Retinal pigment epithelial cell (primary cell): ENCODE data around the gene PCNT.
"Not testable (repeated sequence)": the region's sequence is repeated elsewhere in the genome, so short reads cannot be mapped to it uniquely, and the experiment has no call there.

ENCODE experiments used
- DNase-seq: peaks from one replicate; pipeline ENCODE4 v3.0.0-alpha.2; 2010; ENCODE audit warnings: low read depth
- H3K4me3 ChIP-seq: 2 replicates; pipeline ENCODE4 v1.5.1; 2011; ENCODE audit warnings: mild to moderate bottlenecking, low read length, control low read depth, moderate library complexity
- CTCF ChIP-seq: conservative IDR thresholded peaks from 2 replicates; pipeline ENCODE4 v1.5.1; 2011; ENCODE audit warnings: low read depth, low read length, control low read depth, inconsistent platforms

The PCNT gene

DNA sequence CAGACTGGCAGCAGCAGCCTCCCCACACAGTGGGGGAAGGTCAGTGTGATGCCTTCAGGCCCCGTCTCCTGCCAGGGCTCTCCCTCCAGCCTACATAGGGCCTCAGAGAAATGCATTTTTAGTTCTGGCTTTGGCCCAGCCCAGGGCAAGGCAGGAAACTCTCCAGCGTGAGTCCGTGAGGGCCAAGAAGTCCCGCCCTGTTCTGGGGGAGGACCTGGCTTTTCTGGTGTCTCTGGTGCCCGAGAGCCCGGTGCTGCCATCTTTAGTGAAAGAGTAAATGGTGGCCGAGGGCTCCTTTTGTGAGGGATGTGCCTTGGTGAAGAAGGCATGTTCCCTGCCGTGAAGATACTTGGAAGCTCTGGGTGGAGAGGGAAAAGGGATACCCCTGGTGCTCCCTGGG lies 120.0 kb downstream of the PCNT start:
- no peak overlapping the region for H3K4me3 ChIP-seq
- no peak for TF ChIP-seq CTCF
- no peak for DNase-seq

DNA sequence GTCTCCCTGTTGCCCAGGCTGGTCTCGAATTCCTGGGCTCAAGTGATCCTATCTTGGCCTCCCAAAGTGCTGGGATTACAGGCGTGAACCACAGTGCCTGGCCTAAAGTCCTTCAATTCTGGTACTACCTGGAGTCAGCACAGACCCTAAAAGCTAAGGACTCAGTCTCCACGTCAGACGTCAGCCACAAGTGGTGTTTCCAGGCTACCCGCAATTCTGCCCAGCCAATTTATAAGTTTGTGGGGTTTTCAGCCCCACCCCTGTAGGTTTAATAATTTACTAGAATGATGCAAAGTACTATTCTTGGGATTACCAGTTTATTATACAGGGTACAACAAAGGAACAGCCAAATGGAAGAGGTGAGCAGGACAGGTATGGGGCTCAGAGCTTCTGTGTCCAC lies 124.2 kb downstream of the PCNT start:
- no peak for DNase-seq
- no peak for TF ChIP-seq CTCF
- H3K4me3 ChIP-seq = no peak overlapping the region

GRCh38 chr21:46448855-46449254 lies 124.9 kb downstream of the PCNT start:
- DNase-seq, H3K4me3 ChIP-seq: not testable (repeated sequence)

DNA sequence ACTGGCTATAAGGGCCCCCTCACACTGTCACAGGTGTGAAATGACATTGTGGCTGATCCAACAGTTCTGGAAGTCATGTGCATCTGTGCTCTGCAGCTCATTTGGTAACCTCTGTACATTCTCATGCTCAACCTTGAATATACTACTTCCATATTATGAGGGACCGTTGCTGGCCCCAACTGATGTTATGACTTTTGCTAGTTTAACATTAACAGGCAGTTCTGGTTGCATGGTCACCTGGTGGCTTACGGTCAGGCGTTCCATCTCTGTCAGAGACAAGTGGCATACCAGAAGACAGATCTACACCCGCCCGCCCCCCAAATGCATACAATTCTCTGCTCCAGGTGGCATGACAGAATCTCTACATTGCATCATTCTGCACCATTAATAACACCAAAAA lies 128.8 kb downstream of the PCNT start:
- H3K4me3 ChIP-seq = no peak overlapping the region
- TF ChIP-seq CTCF = no peak
- no peak for DNase-seq

DNA sequence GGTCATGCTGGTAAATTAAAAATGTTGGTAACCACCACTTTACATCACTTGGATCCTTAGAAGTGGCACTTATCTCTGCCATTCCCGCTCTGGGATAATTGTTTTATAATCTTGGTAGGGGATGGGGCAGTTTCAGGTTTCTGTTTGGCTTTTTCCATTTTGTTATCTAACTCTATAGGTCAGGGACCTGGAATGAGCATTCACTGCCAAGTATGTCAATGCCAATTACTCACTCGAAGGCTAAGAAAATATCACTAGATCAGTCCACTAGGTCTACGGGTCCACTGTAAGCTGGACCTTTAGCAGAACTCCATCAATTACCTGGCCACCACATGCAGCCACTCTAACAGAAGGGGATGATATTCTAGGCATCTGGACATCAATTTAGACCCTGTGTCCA lies 130.2 kb downstream of the PCNT start:
- DNase-seq = no peak
- no peak for TF ChIP-seq CTCF

GRCh38 chr21:46454634-46455390 lies 130.9 kb downstream of the PCNT start:
- TF ChIP-seq CTCF = no peak
- H3K4me3 ChIP-seq = no peak overlapping the region
- DNase-seq = no peak

More for the DNA sequence above, 130.2 kb downstream of the PCNT start:
- no peak overlapping the region for H3K4me3 ChIP-seq

GRCh38 chr21:46455575-46456385 lies 131.8 kb downstream of the PCNT start:
- DNase-seq = no peak
- no peak overlapping the region for H3K4me3 ChIP-seq
- TF ChIP-seq CTCF = no peak
